Upper lobe of right lung (tissue), 1 donor: ENCODE data around the gene RPP38. TPM values are rescaled to one million over a fixed set of nuclear protein-coding genes. Genes with fewer than 3 reads are reported as not detected.

Experiments
- ATAC-seq: fragments of 200-7000 bp; cut with Tn5 transposase; one replicate; pipeline ENCODE4 v1.9.1; 2020; ENCODE audit warnings: mild to moderate bottlenecking, moderate library complexity
- DNase-seq: peaks from one replicate; pipeline ENCODE4 v3.0.0-alpha.2; 2020
- H3K27ac ChIP-seq: fragments of 200-600 bp; one replicate; pipeline ENCODE4 v1.8.0; 2022
- H3K27me3 ChIP-seq: fragments of 200-600 bp; one replicate; pipeline ENCODE4 v1.8.0; 2022; ENCODE audit warnings: mild to moderate bottlenecking
- H3K36me3 ChIP-seq: fragments of 200-600 bp; one replicate; pipeline ENCODE4 v1.8.0; 2022
- H3K4me1 ChIP-seq: fragments of 200-600 bp; one replicate; pipeline ENCODE4 v1.8.0; 2022
- H3K4me3 ChIP-seq: fragments of 200-600 bp; one replicate; pipeline ENCODE4 v1.8.0; 2022; ENCODE audit warnings: mild to moderate bottlenecking
- H3K9me3 ChIP-seq: fragments of 200-600 bp; one replicate; pipeline ENCODE4 v1.8.0; 2022
- CTCF ChIP-seq: fragments of 200-600 bp; IDR thresholded peaks from one replicate; pipeline ENCODE4 v1.8.0; 2022; ENCODE audit warnings: antibody characterized with exemption
- intact Hi-C: fragments of 100-400 bp; cut with DNase I; formaldehyde crosslinking; loops from one replicate; pipeline ENCODE4 v1.11.0; 2022
- total RNA-seq: library from RNA; stranded (reverse); fragmentation: NEBNext Ultra II Directional; extraction: Animal tissue kit (Norgen Biotek cat#: 25700); gene quantifications from one replicate; pipeline ENCODE4 v1.2.1, GENCODE V29; 2021
- donor health status: DM: no; HTN: yes; CAD: no; lungs with severe emphysema.

RPP38 gene
- total RNA-seq, 1 donor from 2014 or later: 15.3 TPM

DNA sequence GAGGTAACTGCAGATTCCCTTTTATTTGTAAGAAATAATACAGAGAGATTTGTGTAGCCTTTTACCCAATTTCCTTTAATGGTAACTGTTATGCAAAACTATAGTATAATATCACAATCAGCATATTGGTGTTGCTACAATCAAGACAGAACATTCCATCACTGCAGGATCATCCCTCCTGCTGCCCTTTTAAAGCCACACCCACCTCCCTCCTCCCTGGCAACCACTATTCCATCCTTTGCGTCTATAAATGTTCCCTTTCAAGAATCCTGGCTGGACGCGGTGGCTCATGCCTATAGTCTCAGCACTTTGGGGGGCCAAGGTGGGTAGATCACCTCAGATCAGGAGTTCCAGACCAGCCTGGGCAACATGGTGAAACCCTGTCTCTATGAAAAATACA is 21.7 kb upstream of the RPP38 start:
- intact Hi-C loops: no loop called here
- no peak overlapping the region for H3K4me3 ChIP-seq
- no peaks in the 10 kb centered on the region for H3K27me3 ChIP-seq
- H3K4me1 ChIP-seq: no peaks in the 10 kb centered on the region
- no peak overlapping the region for H3K27ac ChIP-seq
- no peaks in the 10 kb centered on the region for H3K9me3 ChIP-seq
- no peak for ATAC-seq
- no peaks in the 10 kb centered on the region for H3K36me3 ChIP-seq
- no peak for DNase-seq
- TF ChIP-seq CTCF: no peak

- peaks cover 5% of the 10 kb centered on the region for H3K4me1 ChIP-seq
- intact Hi-C loops: no loop called here
- no peak for DNase-seq
- H3K27me3 ChIP-seq: no peaks in the 10 kb centered on the region
- no peaks in the 10 kb centered on the region for H3K36me3 ChIP-seq
- ATAC-seq: no peak
- H3K4me3 ChIP-seq: peak overlapping the region; percentile 55
- TF ChIP-seq CTCF: no peak
- no peaks in the 10 kb centered on the region for H3K9me3 ChIP-seq
- H3K27ac ChIP-seq: peak overlapping the region; percentile 72
These were observed 13.3 kb upstream of the RPP38 start for GRCh38 chr10:15083674-15084501.

DNA sequence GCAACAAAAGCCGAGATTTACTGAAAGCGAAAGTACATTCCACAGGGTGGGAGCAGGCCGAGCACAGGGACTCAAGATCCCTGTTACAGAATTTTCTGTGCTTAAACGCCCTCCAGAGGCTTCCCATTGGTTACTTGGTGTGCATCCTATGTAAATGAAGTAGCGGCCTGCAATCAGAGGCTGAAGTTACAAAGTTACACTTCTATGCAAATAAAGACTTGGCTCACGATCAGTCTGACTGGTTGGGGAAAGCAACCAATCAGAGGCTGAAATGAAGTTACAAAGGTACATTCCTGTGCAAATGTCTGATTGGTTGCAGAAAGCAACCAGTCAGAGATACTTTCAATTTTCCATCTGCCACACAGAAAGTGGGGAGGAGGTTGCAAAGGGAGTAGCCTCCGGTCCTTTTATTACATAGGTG is 12.6 kb upstream of the RPP38 start:
- peak overlapping the region; percentile 72 for H3K27ac ChIP-seq
- ATAC-seq: peak; percentile 76
- no peaks in the 10 kb centered on the region for H3K27me3 ChIP-seq
- no peaks in the 10 kb centered on the region for H3K9me3 ChIP-seq
- DNase-seq: no peak
- intact Hi-C loops: no loop called here
- H3K4me1 ChIP-seq: peaks cover 7% of the 10 kb centered on the region
- peak overlapping the region; percentile 55 for H3K4me3 ChIP-seq
- no peaks in the 10 kb centered on the region for H3K36me3 ChIP-seq
- peak; percentile 6 for TF ChIP-seq CTCF

DNA sequence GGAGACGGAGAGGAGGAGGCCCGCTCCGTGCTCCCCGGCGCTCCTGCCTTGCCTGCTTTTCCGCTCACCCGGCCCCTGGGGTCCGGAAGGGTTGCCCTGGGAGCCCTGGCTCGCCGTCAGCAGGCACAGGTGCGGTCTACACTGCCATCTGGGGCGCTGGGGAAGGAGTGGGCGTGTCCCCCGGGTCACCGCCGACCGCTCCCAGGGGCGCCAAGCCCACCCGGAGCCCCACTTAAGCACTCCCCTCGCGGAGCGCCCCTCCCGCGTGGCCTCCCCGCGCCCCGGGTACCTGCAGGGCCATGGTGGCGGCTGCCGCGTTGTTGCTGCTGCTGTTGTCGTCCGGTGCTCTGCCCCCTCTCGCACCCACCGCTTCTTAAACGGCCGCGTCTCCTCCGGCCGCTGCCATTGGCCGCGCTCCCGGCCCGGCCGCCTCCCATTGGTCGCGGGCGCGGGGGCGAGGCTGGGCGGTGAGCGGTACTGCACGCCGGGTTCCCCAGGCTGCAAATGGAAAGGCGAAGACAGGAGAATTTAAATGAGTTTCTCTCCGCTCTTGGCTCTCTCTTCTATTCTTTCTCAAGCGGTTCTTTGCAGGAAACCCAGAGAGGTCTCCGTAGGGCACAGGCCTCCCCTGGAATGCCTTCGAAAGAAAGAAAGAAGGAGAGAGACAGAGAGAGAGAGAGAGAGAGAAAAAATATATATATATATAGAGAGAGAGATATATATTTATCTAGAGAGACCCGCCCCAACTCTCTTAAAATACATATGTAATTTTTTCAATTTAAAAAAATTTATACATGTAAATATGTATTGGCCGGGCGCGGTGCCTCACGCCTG is 8.5 kb upstream of the RPP38 start, which contains the start of gene ACBD7:
TSS of gene ACBD7 (minus strand) at position 349 of the 834 bp plus-strand sequence. CDS start at position 301, 48 bp downstream.
- ATAC-seq (peak; percentile 98), DNase-seq (peak; percentile 87)
- Histone ChIP-seq H3K4me3 (peak within 1 kb of the TSS; percentile 72), H3K27ac (no peak within 1 kb of the TSS), H3K36me3 (no peaks in the 10 kb centered on the region), H3K9me3 (no peaks in the 10 kb centered on the region), H3K27me3 (no peaks in the 10 kb centered on the region), H3K4me1 (peaks cover 7% of the 10 kb centered on the region)
- peak; percentile 66 for TF ChIP-seq CTCF
- intact Hi-C loops: no loop called here

DNA sequence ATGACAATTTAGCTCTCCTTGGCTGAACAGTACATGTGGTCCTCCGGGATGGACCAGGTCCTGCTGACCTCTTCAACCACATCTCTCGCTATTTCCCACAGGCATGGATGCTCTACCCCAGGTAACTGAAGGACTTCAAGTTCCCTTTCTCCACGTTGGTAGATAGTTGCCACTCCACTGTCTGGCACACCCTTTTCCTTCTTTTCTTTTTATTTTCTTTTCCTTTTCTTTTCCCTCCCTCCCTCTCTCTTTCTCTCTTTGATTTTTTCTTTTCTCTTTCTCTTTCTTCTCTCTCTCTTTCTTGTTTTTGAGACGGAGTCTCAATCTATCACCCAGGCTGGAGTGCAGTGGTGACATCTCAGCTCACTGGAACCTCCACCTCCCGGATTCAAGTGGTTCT is 5.7 kb upstream of the RPP38 start:
- ATAC-seq: no peak
- Histone ChIP-seq H3K36me3 (no peaks in the 10 kb centered on the region), H3K4me3 (no peak overlapping the region), H3K27me3 (no peaks in the 10 kb centered on the region), H3K27ac (no peak overlapping the region), H3K4me1 (peaks cover 9% of the 10 kb centered on the region), H3K9me3 (no peaks in the 10 kb centered on the region)
- no peak for DNase-seq
- intact Hi-C loops: no loop called here
- no peak for TF ChIP-seq CTCF
